ENCODE results near the gene WFDC10A.
A peak's percentile ranks its signal among the peaks of the same experiment; 100 is the strongest.

Gene WFDC10A

GRCh38 chr20:45592574-45593189 lies 36.9 kb upstream of the WFDC10A start:
- POLR2A ChIA-PET, result no interaction called here
- TF ChIP-seq CTCF (IDR thresholded peaks at IDR 0.05; ENCODE audit: insufficient read depth, low read length, missing control alignments), result peak; percentile 28

GRCh38 chr20:45593498-45593897 lies 36.0 kb upstream of the WFDC10A start:
- POLR2A ChIA-PET, result no interaction called here
- no peak for DNase-seq (ENCODE audit: low read depth, low spot score)
- H3K4me3 ChIP-seq (ENCODE audit: low read depth, low read length), result no peak overlapping the region
- TF ChIP-seq CTCF (IDR thresholded peaks at IDR 0.05; ENCODE audit: insufficient read depth, low read length, missing control alignments), result no peak
- CTCF ChIA-PET, result interaction anchor here (0.6 to 3.1 kb wide), 4 partner anchors 14 to 178 kb away, joined by 3 to 41 read pairs (median 4); no protein-coding TSS in a partner anchor

More at GRCh38 chr20:45592574-45593189, 36.9 kb upstream of the WFDC10A start:
- no peak for DNase-seq (ENCODE audit: low read depth, low spot score)
- no peak overlapping the region for H3K4me3 ChIP-seq (ENCODE audit: low read depth, low read length)
- CTCF ChIA-PET, result interaction anchor here (0.6 to 3.1 kb wide), 8 partner anchors 13 to 179 kb away, joined by 3 to 41 read pairs (median 4); partner anchors contain the start of gene WFDC8

- TF ChIP-seq CTCF (IDR thresholded peaks at IDR 0.05; ENCODE audit: insufficient read depth, low read length, missing control alignments), result no peak
- ChIA-PET CTCF (interaction anchor here (3.1 kb wide), 1 partner anchor 176 kb away, joined by 41 read pairs; no protein-coding TSS in a partner anchor), POLR2A (no interaction called here)
- DNase-seq (ENCODE audit: low read depth, low spot score), result no peak
- H3K4me3 ChIP-seq (ENCODE audit: low read depth, low read length), result no peak overlapping the region
Measured at GRCh38 chr20:45595235-45595634, 34.3 kb upstream of the WFDC10A start.

- no peak for DNase-seq (ENCODE audit: low read depth, low spot score)
- H3K4me3 ChIP-seq (ENCODE audit: low read depth, low read length), result no peak overlapping the region
- ChIA-PET POLR2A (no interaction called here), CTCF (interaction anchor here (1.1 kb wide), 1 partner anchor 18 kb away, joined by 3 read pairs; no protein-coding TSS in a partner anchor)
- no peak for TF ChIP-seq CTCF (IDR thresholded peaks at IDR 0.05; ENCODE audit: insufficient read depth, low read length, missing control alignments)
Measured at GRCh38 chr20:45607810-45608209, 21.7 kb upstream of the WFDC10A start.

- no peak overlapping the region for H3K4me3 ChIP-seq (ENCODE audit: low read depth, low read length)
- ChIA-PET CTCF (no interaction called here), POLR2A (no interaction called here)
- DNase-seq (ENCODE audit: low read depth, low spot score), result peak; percentile 44
- no peak for TF ChIP-seq CTCF (IDR thresholded peaks at IDR 0.05; ENCODE audit: insufficient read depth, low read length, missing control alignments)
Measured at GRCh38 chr20:45611054-45611453, 18.5 kb upstream of the WFDC10A start.

- no peak overlapping the region for H3K4me3 ChIP-seq (ENCODE audit: low read depth, low read length)
- CTCF ChIA-PET, result interaction anchor here (0.6 kb wide), 1 partner anchor 159 kb away, joined by 4 read pairs; no protein-coding TSS in a partner anchor
- no peak for DNase-seq (ENCODE audit: low read depth, low spot score)
- POLR2A ChIA-PET, result no interaction called here
- TF ChIP-seq CTCF (IDR thresholded peaks at IDR 0.05; ENCODE audit: insufficient read depth, low read length, missing control alignments), result no peak
Measured at GRCh38 chr20:45612314-45612713, 17.2 kb upstream of the WFDC10A start.
